Karpas-422 (cell line): Measurements from ENCODE around the gene METTL9. TPM values are rescaled to one million over a fixed set of nuclear protein-coding genes. Genes with fewer than 3 reads are reported as not detected.

Experiments
- DNase-seq: peaks from one replicate; pipeline ENCODE4 v3.0.0-alpha.2; 2015
- H2AFZ ChIP-seq: fragments of 200-600 bp; sonication (generic); 2 replicates; pipeline ENCODE4 v1.6.1; 2014; ENCODE audit warnings: antibody characterized with exemption, low read length, mixed read lengths
- H3K27ac ChIP-seq: fragments of 200-600 bp; sonication (generic); 2 replicates; pipeline ENCODE4 v1.5.1; 2014; ENCODE audit warnings: mild to moderate bottlenecking, low read length, moderate library complexity
- H3K27me3 ChIP-seq: fragments of 200-600 bp; sonication (generic); 2 replicates; pipeline ENCODE4 v1.6.1; 2014; ENCODE audit warnings: low read length, mixed read lengths
- H3K36me3 ChIP-seq: fragments of 200-600 bp; sonication (generic); 2 replicates; pipeline ENCODE4 v1.6.1; 2014; ENCODE audit warnings: low read length, mixed read lengths; ENCODE audit not compliant: insufficient read depth
- H3K4me1 ChIP-seq: fragments of 200-600 bp; sonication (generic); 2 replicates; pipeline ENCODE4 v1.6.1; 2014; ENCODE audit warnings: mild to moderate bottlenecking, low read length, mixed read lengths
- H3K4me2 ChIP-seq: fragments of 200-600 bp; sonication (generic); 2 replicates; pipeline ENCODE4 v1.6.1; 2014; ENCODE audit warnings: low read length, low read depth, mild to moderate bottlenecking; ENCODE audit not compliant: poor library complexity, severe bottlenecking
- H3K4me3 ChIP-seq: fragments of 200-600 bp; sonication (generic); 2 replicates; pipeline ENCODE4 v1.5.1; 2014; ENCODE audit warnings: mild to moderate bottlenecking, antibody characterized with exemption, low read length, mixed read lengths
- H3K79me2 ChIP-seq: fragments of 200-600 bp; sonication (generic); 2 replicates; pipeline ENCODE4 v1.6.1; 2014; ENCODE audit warnings: mild to moderate bottlenecking, low read length, mixed read lengths
- H3K9ac ChIP-seq: fragments of 200-600 bp; sonication (generic); 2 replicates; pipeline ENCODE4 v1.6.0; 2014; ENCODE audit warnings: low read length
- H3K9me2 ChIP-seq: fragments of 200-600 bp; sonication (generic), shearing (Covaris generic); replicated peaks from 2 replicates; pipeline ENCODE4 v1.6.0; 2014; ENCODE audit warnings: mild to moderate bottlenecking, low read length, moderate library complexity; ENCODE audit not compliant: insufficient read depth
- H3K9me3 ChIP-seq: fragments of 300-700, 200-600 bp; sonication (generic); 2 replicates; pipeline ENCODE4 v1.6.1; 2014; ENCODE audit warnings: low read length, mixed read lengths
- H4K20me1 ChIP-seq: fragments of 200-600 bp; sonication (generic); 2 replicates; pipeline ENCODE4 v1.6.1; 2014; ENCODE audit warnings: mild to moderate bottlenecking, antibody characterized with exemption, low read length, low read depth; ENCODE audit not compliant: insufficient read depth
- total RNA-seq: library from RNA; depleted of rRNA; stranded (reverse); fragments of >200 nt; shearing (Covaris generic); gene quantifications from 2 replicates; pipeline ENCODE4 v1.2.3, GENCODE V29; 2014; ENCODE audit warnings: low replicate concordance

METTL9 gene
- total RNA-seq, 1 experiment from 2014 or later, result 90.6 TPM

- Histone ChIP-seq H3K36me3 (peaks cover 4% of the 10 kb centered on the region; the same call in 1 of the 2 replicates), H3K27ac (peak overlapping the region; percentile 61), H3K4me1 (peaks cover 21% of the 10 kb centered on the region), H3K27me3 (no peaks in the 10 kb centered on the region), H3K79me2 (peaks cover 66% of the 10 kb centered on the region), H3K4me3 (no peak overlapping the region), H3K9ac (no peak overlapping the region), H3K4me2 (peak overlapping the region; percentile 17), H3K9me2 (no peaks in the 10 kb centered on the region), H4K20me1 (no peaks in the 10 kb centered on the region), H3K9me3 (no peaks in the 10 kb centered on the region), H2AFZ (no peak overlapping the region)
- peak; percentile 51 for DNase-seq
Measured at GRCh38 chr16:21617607-21618006, 18.2 kb downstream of the METTL9 start.

DNA sequence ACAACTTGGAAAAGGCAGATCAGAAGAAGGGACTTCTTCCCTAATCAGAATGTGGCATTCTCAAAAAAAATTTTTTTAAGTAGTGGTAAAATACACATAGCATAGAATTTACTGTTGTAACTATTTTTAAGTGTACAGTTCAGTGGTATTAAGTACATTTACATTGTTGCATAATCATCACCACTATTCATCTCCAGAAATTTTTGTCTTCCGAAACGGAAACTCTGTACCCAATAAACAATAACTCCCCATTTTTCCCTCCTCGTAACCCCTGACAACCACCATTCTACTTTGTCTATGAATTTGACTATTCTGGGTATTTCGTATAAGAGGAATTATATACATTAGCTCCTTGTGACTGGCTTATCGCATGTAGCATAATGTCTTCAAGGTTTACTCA is 18.9 kb downstream of the METTL9 start:
- Histone ChIP-seq H3K36me3 (peaks cover 4% of the 10 kb centered on the region; the same call in 1 of the 2 replicates), H3K9me2 (no peaks in the 10 kb centered on the region), H3K27me3 (no peaks in the 10 kb centered on the region), H3K9ac (no peak overlapping the region), H3K4me2 (no peak overlapping the region), H3K27ac (peak overlapping the region; percentile 61; the same call in 1 of the 2 replicates), H4K20me1 (no peaks in the 10 kb centered on the region), H3K4me1 (peaks cover 21% of the 10 kb centered on the region), H3K9me3 (no peaks in the 10 kb centered on the region), H3K4me3 (no peak overlapping the region), H2AFZ (no peak overlapping the region), H3K79me2 (peaks cover 65% of the 10 kb centered on the region)
- no peak for DNase-seq

DNA sequence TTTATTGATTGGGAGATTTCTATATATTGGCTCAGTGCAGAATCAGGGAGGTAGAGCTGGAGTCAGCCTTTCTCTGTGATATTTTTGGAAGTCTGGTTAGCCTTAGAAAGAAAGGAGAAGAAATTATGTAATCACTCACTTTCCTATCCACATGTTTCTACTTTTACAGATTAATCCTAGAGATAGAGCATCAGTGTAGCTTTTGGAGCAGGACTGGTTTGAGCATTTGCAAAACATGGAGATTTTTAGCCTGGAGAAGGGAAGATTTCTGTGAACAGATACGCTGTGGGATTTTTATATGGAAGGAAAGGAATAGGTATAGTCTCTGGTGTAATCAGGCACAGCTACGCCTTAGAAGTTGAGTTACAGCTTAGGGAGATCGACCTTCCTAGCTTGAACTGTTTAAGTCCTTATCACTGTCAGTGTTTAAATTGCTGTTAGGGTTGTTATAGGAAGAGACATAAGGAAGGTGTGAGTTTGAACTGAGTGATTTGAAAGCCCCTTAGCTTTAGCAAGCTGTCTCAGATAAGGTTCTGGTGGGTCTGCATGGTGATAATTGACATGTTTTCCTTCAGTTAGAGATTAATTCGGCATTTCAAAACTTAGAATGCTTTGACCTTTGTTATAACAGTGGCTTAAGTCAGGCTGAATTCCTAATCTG is 20.5 kb downstream of the METTL9 start:
- Histone ChIP-seq H3K9me2 (no peaks in the 10 kb centered on the region), H3K9ac (no peak overlapping the region), H2AFZ (no peak overlapping the region), H3K79me2 (peaks cover 60% of the 10 kb centered on the region), H4K20me1 (no peaks in the 10 kb centered on the region), H3K4me1 (peaks cover 23% of the 10 kb centered on the region), H3K27me3 (no peaks in the 10 kb centered on the region), H3K4me3 (no peak overlapping the region), H3K9me3 (no peaks in the 10 kb centered on the region), H3K27ac (no peak overlapping the region), H3K4me2 (no peak overlapping the region), H3K36me3 (peaks cover 6% of the 10 kb centered on the region; the same call in 1 of the 2 replicates)
- DNase-seq, result no peak

GRCh38 chr16:21620592-21620991 is 21.2 kb downstream of the METTL9 start:
- Histone ChIP-seq H3K9me2 (no peaks in the 10 kb centered on the region), H3K4me3 (no peak overlapping the region), H3K79me2 (peaks cover 53% of the 10 kb centered on the region), H3K4me1 (peaks cover 26% of the 10 kb centered on the region), H3K9me3 (no peaks in the 10 kb centered on the region), H3K27ac (no peak overlapping the region), H4K20me1 (no peaks in the 10 kb centered on the region), H2AFZ (no peak overlapping the region), H3K4me2 (no peak overlapping the region), H3K27me3 (no peaks in the 10 kb centered on the region), H3K9ac (no peak overlapping the region), H3K36me3 (peaks cover 13% of the 10 kb centered on the region; the same call in 1 of the 2 replicates)
- DNase-seq, result no peak

- Histone ChIP-seq H3K36me3 (peaks cover 21% of the 10 kb centered on the region; the same call in 1 of the 2 replicates), H3K9me3 (no peaks in the 10 kb centered on the region), H3K27ac (no peak overlapping the region), H3K4me2 (no peak overlapping the region), H4K20me1 (no peaks in the 10 kb centered on the region), H3K79me2 (peaks cover 46% of the 10 kb centered on the region), H3K27me3 (no peaks in the 10 kb centered on the region), H2AFZ (no peak overlapping the region), H3K9me2 (no peaks in the 10 kb centered on the region), H3K4me3 (no peak overlapping the region), H3K9ac (no peak overlapping the region), H3K4me1 (peaks cover 14% of the 10 kb centered on the region)
- DNase-seq, result no peak
Measured at GRCh38 chr16:21622545-21622944, 23.2 kb downstream of the METTL9 start.

GRCh38 chr16:21625026-21625425 is 25.6 kb downstream of the METTL9 start:
- H3K9me3 ChIP-seq, result peaks cover 5% of the 10 kb centered on the region; the same call in 1 of the 2 replicates
- no peak overlapping the region for H3K27ac ChIP-seq
- H3K9me2 ChIP-seq, result no peaks in the 10 kb centered on the region
- H3K27me3 ChIP-seq, result no peaks in the 10 kb centered on the region
- peaks cover 36% of the 10 kb centered on the region for H3K79me2 ChIP-seq
- no peaks in the 10 kb centered on the region for H4K20me1 ChIP-seq
- DNase-seq, result no peak
- no peak overlapping the region for H3K4me2 ChIP-seq
- no peak overlapping the region for H2AFZ ChIP-seq
- no peak overlapping the region for H3K4me3 ChIP-seq
- H3K36me3 ChIP-seq, result peaks cover 30% of the 10 kb centered on the region
- peaks cover 8% of the 10 kb centered on the region for H3K4me1 ChIP-seq
- H3K9ac ChIP-seq, result no peak overlapping the region

GRCh38 chr16:21626659-21627277 is 27.4 kb downstream of the METTL9 start:
- no peak for DNase-seq
- H3K4me1 ChIP-seq, result peaks cover 8% of the 10 kb centered on the region
- no peaks in the 10 kb centered on the region for H3K9me2 ChIP-seq

GRCh38 chr16:21628121-21628726 is 28.8 kb downstream of the METTL9 start:
- Histone ChIP-seq H3K27ac (no peak overlapping the region), H3K79me2 (peaks cover 22% of the 10 kb centered on the region), H3K9me2 (no peaks in the 10 kb centered on the region), H2AFZ (no peak overlapping the region), H3K9me3 (peaks cover 5% of the 10 kb centered on the region; the same call in 1 of the 2 replicates), H3K27me3 (no peaks in the 10 kb centered on the region), H3K4me2 (no peak overlapping the region), H3K4me1 (peaks cover 8% of the 10 kb centered on the region), H3K9ac (no peak overlapping the region), H3K4me3 (no peak overlapping the region), H3K36me3 (peaks cover 30% of the 10 kb centered on the region), H4K20me1 (no peaks in the 10 kb centered on the region)
- DNase-seq, result no peak

More at GRCh38 chr16:21626659-21627277, 27.4 kb downstream of the METTL9 start:
- Histone ChIP-seq H3K79me2 (peaks cover 30% of the 10 kb centered on the region), H3K27ac (no peak overlapping the region), H3K4me2 (no peak overlapping the region), H3K36me3 (peaks cover 30% of the 10 kb centered on the region), H2AFZ (no peak overlapping the region), H3K9me3 (peaks cover 5% of the 10 kb centered on the region; the same call in 1 of the 2 replicates), H3K9ac (no peak overlapping the region), H4K20me1 (no peaks in the 10 kb centered on the region), H3K27me3 (no peaks in the 10 kb centered on the region), H3K4me3 (no peak overlapping the region)
